K562 (cell line): ENCODE data around the gene ZNF689. TPM values are rescaled to one million over a fixed set of nuclear protein-coding genes. Genes with fewer than 3 reads are reported as not detected.

ENCODE experiments used
- BACH1 ChIP-seq: fragments of 200-800 bp; sonication (Bioruptor generic); IDR thresholded peaks from 2 replicates; pipeline ENCODE4 v1.6.1; 2016; ENCODE audit warnings: missing genetic modification characterization, missing compliant biosample characterization
- CAMTA2 ChIP-seq: fragments of 250-450 bp; sonication (Bioruptor Pico); conservative IDR thresholded peaks from 2 replicates; pipeline ENCODE4 v1.5.1; 2022
- CREB5 ChIP-seq: fragments of 250-450 bp; sonication (Bioruptor Pico); IDR thresholded peaks from 2 replicates; pipeline ENCODE4 v1.5.0; 2020; ENCODE audit warnings: mild to moderate bottlenecking
- E2F3 ChIP-seq: fragments of 250-450 bp; sonication (Bioruptor Pico); IDR thresholded peaks from 2 replicates; pipeline ENCODE4 v1.4.0; 2020; ENCODE audit warnings: mild to moderate bottlenecking
- ELK1 ChIP-seq: sonication (generic); formaldehyde crosslinking; IDR thresholded peaks from 2 replicates; pipeline ENCODE4 v1.8.1; 2022; ENCODE audit warnings: missing genetic modification reagents
- FOXA1 ChIP-seq: fragments of 450-650 bp; IDR thresholded peaks from 2 replicates; pipeline ENCODE4 v1.6.1; 2016; ENCODE audit warnings: mild to moderate bottlenecking, borderline replicate concordance
- HINFP ChIP-seq: fragments of 450-650 bp; conservative IDR thresholded peaks from 2 replicates; pipeline ENCODE4 v1.6.1; 2016; ENCODE audit warnings: missing genetic modification characterization, low read depth, mild to moderate bottlenecking, control low read depth, missing compliant biosample characterization
- NCOA6 ChIP-seq: fragments of 450-650 bp; IDR thresholded peaks from 2 replicates; pipeline ENCODE4 v1.6.1; 2017; ENCODE audit warnings: mild to moderate bottlenecking
- NFIC ChIP-seq: fragments of 450-650 bp; IDR thresholded peaks from 2 replicates; pipeline ENCODE4 v1.6.1; 2017; ENCODE audit warnings: mild to moderate bottlenecking, inconsistent platforms
- NFXL1 ChIP-seq: fragments of 450-650 bp; formaldehyde crosslinking; IDR thresholded peaks from 2 replicates; pipeline ENCODE4 v1.4.0; 2021; ENCODE audit warnings: mild to moderate bottlenecking
- NR4A1 ChIP-seq, 2 experiments: fragments of 250-450 bp in 1 of 2; fragments of 450-650 bp in 1 of 2; sonication (Bioruptor Pico) in 1 of 2; IDR thresholded peaks; 2 replicates each; pipeline versions ENCODE4 v1.4.0 to v1.6.1; 2016 to 2020; ENCODE audit warnings: mild to moderate bottlenecking in 2 of 2, missing compliant biosample characterization in 1 of 2, missing genetic modification characterization in 1 of 2, moderate library complexity in 1 of 2
- SRSF3 ChIP-seq: fragments of 200-400 bp; formaldehyde crosslinking; IDR thresholded peaks from 2 replicates; pipeline ENCODE4 v1.6.1; 2016; ENCODE audit warnings: mild to moderate bottlenecking, low read length, moderate library complexity; ENCODE audit not compliant: insufficient read depth
- TCF7L2 ChIP-seq: fragments of 150-350 bp; IDR thresholded peaks from 2 replicates; pipeline ENCODE4 v1.6.1; 2016; ENCODE audit warnings: low read depth, mild to moderate bottlenecking, low read length, moderate library complexity
- ZNF41 ChIP-seq: fragments of 250-450 bp; sonication (Bioruptor Pico); conservative IDR thresholded peaks from 2 replicates; pipeline ENCODE4 v1.4.0; 2020; ENCODE audit warnings: mild to moderate bottlenecking
- polyA plus RNA-seq, 8 experiments: library from polyadenylated mRNA; depleted of rRNA in 4 of 8; stranded (reverse) in 5 of 8; unstranded in 3 of 8; fragments of >200 nt; fragmentation: Nextera tagmentation in 2 of 8; fragmentation: Illumina TruSeq in 1 of 8; extraction: Ambion mirVana in 2 of 8; extraction: Trizol in 1 of 8; gene quantifications; 2 replicates each; pipeline versions ENCODE4 v1.2.1 to v1.2.3, GENCODE V29; 2011 to 2014; ENCODE audit warnings: inconsistent platforms in 1 of 8, missing spikeins in 1 of 8
- total RNA-seq, 7 experiments: library from RNA; depleted of rRNA in 6 of 7; stranded (reverse); fragments of >200 nt in 6 of 7; fragmentation: Illumina TruSeq in 2 of 7; extraction: Trizol in 2 of 7; gene quantifications; 2 replicates each; pipeline versions ENCODE4 v1.2.1 to v1.2.3, GENCODE V29; 2011 to 2021; ENCODE audit warnings: low replicate concordance in 1 of 7
- TF ChIP-seq, protein P1 (sequence below): fragments of 450-650 bp; IDR thresholded peaks from one replicate; pipeline ENCODE4 v1.6.1; 2018; ENCODE audit warnings: mild to moderate bottlenecking, moderate library complexity; ENCODE audit not compliant: partially characterized antibody
- TF ChIP-seq, protein P2 (sequence below): conservative IDR thresholded peaks from 2 replicates; pipeline ENCODE4 v1.6.1; 2011; ENCODE audit warnings: low read depth, mild to moderate bottlenecking, low read length; ENCODE audit not compliant: control insufficient read depth
- TF ChIP-seq, protein P3 (sequence below): fragments of 250-450 bp; sonication (Bioruptor Pico); IDR thresholded peaks from 2 replicates; pipeline ENCODE4 v1.4.0; 2020; ENCODE audit warnings: mild to moderate bottlenecking, moderate library complexity, borderline replicate concordance

ZNF689 gene
- total and polyA plus RNA-seq, 9 of the 15 experiments (the other 6 are each of a cell fraction or from before 2014, with no cell fraction given): 5.4 to 15.4 (median 10.8) TPM

GRCh38 chr16:30657866-30658730 is 47.9 kb upstream of the ZNF689 start, which contains the start of gene FBRS (continued):
- TF ChIP-seq, protein P1, sequence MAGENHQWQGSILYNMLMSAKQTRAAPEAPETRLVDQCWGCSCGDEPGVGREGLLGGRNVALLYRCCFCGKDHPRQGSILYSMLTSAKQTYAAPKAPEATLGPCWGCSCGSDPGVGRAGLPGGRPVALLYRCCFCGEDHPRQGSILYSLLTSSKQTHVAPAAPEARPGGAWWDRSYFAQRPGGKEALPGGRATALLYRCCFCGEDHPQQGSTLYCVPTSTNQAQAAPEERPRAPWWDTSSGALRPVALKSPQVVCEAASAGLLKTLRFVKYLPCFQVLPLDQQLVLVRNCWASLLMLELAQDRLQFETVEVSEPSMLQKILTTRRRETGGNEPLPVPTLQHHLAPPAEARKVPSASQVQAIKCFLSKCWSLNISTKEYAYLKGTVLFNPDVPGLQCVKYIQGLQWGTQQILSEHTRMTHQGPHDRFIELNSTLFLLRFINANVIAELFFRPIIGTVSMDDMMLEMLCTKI: no peak
- TF ChIP-seq TCF7L2 (no peak), ELK1 (CRISPR knock-in tag) (no peak), NFXL1 (no peak), BACH1 (no peak), SRSF3 (no peak), ZNF41 (CRISPR knock-in tag) (no peak), NCOA6 (no peak), HINFP (no peak), CREB5 (CRISPR knock-in tag) (no peak), NFIC (no peak; the same call in 1 of the 2 replicates), CAMTA2 (CRISPR knock-in tag) (no peak), FOXA1 (no peak), NR4A1 (CRISPR knock-in tag; IDR thresholded peaks at IDR 0.05) (no peak), NR4A1 (tag; IDR thresholded peaks at IDR 0.05) (no peak), E2F3 (0 out of 2 replicates have a peak, but pooled peaks have one; percentile 37)
- TF ChIP-seq, protein P2, sequence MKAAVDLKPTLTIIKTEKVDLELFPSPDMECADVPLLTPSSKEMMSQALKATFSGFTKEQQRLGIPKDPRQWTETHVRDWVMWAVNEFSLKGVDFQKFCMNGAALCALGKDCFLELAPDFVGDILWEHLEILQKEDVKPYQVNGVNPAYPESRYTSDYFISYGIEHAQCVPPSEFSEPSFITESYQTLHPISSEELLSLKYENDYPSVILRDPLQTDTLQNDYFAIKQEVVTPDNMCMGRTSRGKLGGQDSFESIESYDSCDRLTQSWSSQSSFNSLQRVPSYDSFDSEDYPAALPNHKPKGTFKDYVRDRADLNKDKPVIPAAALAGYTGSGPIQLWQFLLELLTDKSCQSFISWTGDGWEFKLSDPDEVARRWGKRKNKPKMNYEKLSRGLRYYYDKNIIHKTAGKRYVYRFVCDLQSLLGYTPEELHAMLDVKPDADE: peak; percentile 62
- TF ChIP-seq, protein P3, sequence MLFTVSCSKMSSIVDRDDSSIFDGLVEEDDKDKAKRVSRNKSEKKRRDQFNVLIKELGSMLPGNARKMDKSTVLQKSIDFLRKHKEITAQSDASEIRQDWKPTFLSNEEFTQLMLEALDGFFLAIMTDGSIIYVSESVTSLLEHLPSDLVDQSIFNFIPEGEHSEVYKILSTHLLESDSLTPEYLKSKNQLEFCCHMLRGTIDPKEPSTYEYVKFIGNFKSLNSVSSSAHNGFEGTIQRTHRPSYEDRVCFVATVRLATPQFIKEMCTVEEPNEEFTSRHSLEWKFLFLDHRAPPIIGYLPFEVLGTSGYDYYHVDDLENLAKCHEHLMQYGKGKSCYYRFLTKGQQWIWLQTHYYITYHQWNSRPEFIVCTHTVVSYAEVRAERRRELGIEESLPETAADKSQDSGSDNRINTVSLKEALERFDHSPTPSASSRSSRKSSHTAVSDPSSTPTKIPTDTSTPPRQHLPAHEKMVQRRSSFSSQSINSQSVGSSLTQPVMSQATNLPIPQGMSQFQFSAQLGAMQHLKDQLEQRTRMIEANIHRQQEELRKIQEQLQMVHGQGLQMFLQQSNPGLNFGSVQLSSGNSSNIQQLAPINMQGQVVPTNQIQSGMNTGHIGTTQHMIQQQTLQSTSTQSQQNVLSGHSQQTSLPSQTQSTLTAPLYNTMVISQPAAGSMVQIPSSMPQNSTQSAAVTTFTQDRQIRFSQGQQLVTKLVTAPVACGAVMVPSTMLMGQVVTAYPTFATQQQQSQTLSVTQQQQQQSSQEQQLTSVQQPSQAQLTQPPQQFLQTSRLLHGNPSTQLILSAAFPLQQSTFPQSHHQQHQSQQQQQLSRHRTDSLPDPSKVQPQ (CRISPR knock-in tag): no peak
